GM18519 (cell line): Measurements from ENCODE around the gene PRR30.
"Not testable (repeated sequence)": the region's sequence is repeated elsewhere in the genome, so short reads cannot be mapped to it uniquely, and the experiment has no call there.

Experiments
- ATAC-seq: cut with Tn5 transposase; IDR thresholded peaks from one replicate; pipeline ENCODE4 v1.9.1; 2021; ENCODE audit warnings: mild to moderate bottlenecking, moderate library complexity; ENCODE audit not compliant: unreplicated experiment, low FRiP score

PRR30 gene

GRCh38 chr2:27139310-27139709, at the start of gene PRR30:
PRR30 (minus strand) TSS chr2:27139410; CDS start chr2:27138329, 1,081 bp downstream.
- ATAC-seq: no peak

GRCh38 chr2:27186613-27187345, 47.6 kb upstream of the PRR30 start:
- no peak for ATAC-seq

- no peak for ATAC-seq
Measured at GRCh38 chr2:27185331-27186026, 46.3 kb upstream of the PRR30 start.

GRCh38 chr2:27184115-27184514, 44.9 kb upstream of the PRR30 start:
- no peak for ATAC-seq

GRCh38 chr2:27182346-27182745, 43.1 kb upstream of the PRR30 start:
- ATAC-seq: no peak

- no peak for ATAC-seq
Measured at GRCh38 chr2:27179344-27180000, 40.3 kb upstream of the PRR30 start.

GRCh38 chr2:27178469-27178868, 39.3 kb upstream of the PRR30 start:
- no peak for ATAC-seq

- ATAC-seq: no peak
Measured at GRCh38 chr2:27177441-27178351, 38.5 kb upstream of the PRR30 start.

GRCh38 chr2:27175781-27176180, 36.6 kb upstream of the PRR30 start:
- not testable (repeated sequence) for ATAC-seq

- ATAC-seq: no peak
Measured at GRCh38 chr2:27175330-27175729, 36.1 kb upstream of the PRR30 start.

GRCh38 chr2:27174638-27175037, 35.4 kb upstream of the PRR30 start:
- no peak for ATAC-seq

GRCh38 chr2:27171351-27171848, 32.2 kb upstream of the PRR30 start:
- ATAC-seq: no peak

- ATAC-seq: no peak
Measured at GRCh38 chr2:27170581-27171337, 31.5 kb upstream of the PRR30 start.

GRCh38 chr2:27164960-27165763, 26.0 kb upstream of the PRR30 start:
- ATAC-seq: no peak

- no peak for ATAC-seq
Measured at GRCh38 chr2:27162151-27163121, 23.2 kb upstream of the PRR30 start.

GRCh38 chr2:27160191-27160590, 21.0 kb upstream of the PRR30 start:
- no peak for ATAC-seq

GRCh38 chr2:27159271-27159670, 20.1 kb upstream of the PRR30 start:
- ATAC-seq: no peak

- ATAC-seq: no peak
Measured at GRCh38 chr2:27158468-27158867, 19.3 kb upstream of the PRR30 start.
